Colon (tissue), 2 donors: Measurements from ENCODE around the gene NFIA.

Experiments
- FAIRE-seq: peaks from 2 replicates; lab custom pipeline; 2012; peaks lifted over from hg19 to GRCh38; lab: Jason Lieb, UNC
- donor health status: control.
- donor health status: control.

Gene NFIA

DNA sequence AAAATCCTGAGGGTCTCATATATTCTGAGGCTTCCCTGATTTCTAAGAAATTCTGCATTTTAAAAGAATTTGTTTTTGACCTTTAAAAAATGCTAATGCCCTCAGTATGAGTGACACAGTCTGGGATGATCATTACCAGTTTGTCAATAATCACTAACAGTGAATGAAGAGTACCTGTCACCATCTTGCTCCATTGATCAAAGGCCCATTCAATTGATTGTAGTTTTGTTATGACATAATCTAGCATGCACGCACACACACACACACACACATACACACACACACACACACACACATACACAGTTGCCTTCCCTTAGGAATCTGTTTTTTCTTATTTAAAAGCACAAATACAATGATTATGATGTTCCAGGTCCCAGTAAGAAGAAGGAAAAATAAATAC, 250.4 kb downstream of the NFIA start:
- FAIRE-seq, result no peak

DNA sequence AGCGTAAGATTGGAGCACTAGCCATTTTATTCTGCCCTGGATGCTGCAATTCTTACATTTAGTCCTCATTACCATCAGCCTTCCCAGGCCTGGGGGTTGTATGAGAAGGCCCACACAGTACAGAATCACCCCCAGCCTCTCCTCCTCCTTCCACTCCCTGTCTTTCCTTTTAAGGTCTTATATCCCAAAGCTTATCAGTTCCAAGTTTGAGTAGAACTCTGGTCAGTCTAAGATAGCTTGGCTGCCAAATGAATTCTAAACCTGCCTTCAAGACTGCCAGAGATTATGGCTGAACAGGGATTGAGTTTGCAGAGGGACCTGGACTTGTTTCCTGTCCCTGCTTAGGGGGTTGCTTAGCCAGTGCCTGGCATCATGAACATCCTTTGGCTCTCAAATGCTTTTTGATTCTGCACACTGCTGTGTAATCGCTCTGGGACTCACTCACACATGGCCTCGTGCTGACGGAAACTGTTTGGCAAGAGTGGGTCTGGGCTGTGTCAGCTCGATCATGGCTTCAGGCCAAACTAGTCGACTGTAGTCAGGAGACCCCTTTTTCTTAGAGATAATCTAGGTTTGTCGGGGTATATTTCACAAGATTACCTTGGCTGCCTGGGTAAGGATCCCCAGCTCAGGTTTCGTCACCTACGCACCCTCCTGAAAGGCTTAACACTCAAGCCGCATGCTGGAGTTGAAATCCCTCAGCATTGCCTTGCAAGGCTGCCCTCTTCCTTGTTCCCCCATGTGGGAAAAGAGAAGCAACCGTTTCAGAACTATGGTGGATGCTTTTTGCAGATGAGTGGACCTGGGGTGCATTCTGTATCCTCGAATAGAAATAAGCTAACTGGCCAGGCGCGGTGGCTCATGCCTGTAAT, 252.6 kb downstream of the NFIA start:
- no peak for FAIRE-seq

DNA sequence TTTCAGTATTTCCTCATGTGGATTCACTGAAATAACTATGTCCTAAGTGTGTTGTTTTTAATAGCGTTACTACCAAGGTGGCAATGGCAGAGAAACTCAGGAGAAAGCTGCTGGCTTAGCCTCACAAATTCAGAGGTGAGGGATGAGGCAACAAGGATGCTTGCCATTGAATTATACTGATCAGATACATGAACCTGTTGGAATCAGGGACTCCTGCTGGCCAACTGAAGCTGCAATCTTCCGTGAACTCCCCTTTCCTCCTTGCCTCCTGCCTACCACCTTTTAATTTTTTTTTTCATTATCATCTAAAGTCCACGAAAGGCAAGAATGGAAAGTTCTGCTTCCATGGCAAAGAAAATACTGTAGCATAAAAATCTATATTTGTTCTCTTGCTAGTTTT, 254.7 kb downstream of the NFIA start:
- FAIRE-seq, result no peak

DNA sequence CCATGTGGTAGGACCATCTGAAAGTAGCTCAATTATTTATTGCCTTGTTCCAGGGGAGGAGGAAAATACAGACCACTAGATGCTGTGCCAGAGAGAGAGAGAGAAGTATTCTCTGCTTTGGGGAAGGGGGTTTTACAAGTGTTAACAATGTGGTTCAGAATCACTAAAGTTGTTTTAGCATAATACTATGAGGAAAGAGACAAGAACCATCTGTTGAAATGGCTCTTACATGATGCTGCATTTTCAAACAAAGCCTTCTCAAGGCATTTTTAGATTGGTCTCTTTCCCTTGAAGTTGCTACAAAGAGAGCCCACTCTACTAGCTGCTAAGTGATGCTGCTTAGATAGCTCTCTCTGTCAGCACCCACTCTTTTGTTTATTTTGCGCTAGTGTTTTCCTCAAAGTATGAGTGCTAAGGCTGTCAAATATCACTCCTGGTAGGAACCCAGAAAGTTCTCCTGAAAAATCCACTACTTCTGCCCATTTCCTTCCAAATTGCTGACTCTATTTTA, 255.1 kb downstream of the NFIA start:
- FAIRE-seq, result no peak

DNA sequence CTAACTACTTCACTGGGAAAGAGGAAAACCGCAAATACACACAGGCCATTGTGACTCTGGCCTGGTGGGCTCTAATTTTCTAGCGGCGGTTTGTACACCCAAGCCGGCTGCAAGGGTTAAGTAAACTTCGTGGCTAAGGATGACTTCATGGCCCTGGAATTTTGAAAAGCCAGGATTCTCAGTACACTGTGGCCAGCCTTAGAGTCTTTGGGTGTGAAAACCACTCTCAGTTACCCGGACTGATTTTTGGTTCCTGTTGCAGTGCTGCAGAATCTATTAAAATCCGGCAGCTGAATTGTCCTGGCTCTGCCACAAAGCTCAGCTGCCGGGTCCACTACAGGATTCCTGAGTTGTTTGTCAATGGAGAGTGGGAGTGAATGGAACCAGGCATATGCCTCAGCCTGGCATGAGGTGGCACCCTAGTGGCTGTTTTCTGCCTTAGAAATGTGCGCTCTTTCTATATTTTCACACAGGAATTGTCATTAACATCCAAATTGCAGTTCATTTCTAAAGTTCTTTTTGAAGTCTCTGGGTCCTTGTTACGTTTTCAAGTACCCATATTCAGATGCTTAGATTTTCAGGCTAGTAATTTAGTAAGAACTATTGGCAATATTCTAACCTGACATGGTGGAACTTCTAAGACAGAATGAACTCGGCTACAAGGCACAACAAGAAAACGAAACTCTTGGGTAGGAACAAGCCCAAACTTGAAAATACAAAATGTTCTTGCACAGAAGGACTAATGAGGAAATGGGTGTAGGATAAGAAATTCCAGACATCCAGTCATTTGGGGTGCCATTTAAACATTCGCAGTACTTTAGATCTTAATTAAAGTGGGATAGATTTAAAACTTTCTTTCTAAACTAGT, 255.9 kb downstream of the NFIA start:
- FAIRE-seq, result no peak

DNA sequence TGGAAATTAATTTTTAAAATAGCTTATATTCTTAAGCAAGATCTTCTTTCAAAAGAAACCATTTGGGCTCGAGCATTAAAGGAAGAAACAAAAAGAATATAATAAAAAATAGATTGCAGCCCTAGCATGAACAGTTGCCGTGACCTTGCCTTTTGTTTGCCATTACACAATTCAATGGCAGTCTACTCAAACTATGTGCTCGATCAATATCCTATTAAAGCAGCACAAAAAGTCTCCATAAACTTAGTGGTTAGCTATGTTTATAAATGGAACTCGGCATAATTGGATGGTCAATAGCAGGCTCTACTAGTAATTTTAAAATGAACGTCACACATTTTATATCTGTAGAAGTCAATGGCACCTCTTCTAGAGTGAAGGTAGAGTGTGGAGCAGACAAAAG, 256.5 kb downstream of the NFIA start:
- FAIRE-seq, result no peak

DNA sequence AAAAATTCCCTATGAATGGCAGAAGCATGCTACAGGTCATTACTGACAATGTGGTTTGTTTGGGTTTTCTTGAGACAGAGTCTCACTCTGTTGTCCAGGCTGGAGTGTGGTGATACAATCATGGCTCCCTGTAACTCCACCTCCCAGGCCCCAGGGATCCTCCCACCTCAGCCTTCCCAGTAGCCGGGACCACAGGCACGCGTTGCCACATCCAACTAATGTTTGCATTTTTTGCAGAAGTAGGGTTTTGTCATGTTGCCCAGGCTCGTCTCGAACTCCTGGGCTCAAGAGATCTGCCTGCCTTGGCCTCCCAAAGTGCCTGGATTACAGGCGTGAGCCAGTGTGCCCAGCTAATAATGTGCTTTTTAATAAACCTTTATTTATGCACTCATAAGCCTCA, 259.1 kb downstream of the NFIA start:
- FAIRE-seq, result no peak

DNA sequence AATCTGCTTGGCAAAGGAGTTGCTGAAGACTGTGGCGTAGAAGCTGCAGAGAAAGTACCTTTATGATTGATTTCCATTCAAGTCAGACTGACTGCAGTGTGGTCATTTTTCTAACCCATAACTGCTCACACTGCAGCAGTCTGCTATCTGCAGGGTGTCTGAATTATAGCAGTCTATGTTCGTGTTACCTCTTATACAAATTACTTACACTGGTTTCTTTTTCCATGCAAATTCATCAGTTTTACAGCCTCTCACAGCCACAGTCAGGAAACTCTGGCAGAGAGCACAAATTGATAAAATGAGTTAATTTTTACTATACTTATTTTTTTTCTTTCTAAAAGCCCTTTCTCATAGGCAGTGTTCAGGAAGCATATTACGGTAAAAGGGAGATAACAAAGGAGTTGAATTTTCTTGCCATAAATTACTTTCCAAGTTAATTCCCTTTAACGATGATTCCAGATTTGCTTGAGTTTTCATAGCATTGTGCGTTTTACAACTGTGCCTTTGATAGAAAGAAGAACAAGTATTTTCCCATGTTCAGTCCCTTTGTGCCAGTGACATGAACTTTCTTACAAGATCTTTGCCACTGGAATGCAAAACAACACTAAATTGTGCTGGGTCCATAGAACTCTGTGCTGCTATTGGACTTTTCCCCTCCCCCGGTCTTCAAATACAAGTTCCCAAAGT, 261.5 kb downstream of the NFIA start:
- no peak for FAIRE-seq

DNA sequence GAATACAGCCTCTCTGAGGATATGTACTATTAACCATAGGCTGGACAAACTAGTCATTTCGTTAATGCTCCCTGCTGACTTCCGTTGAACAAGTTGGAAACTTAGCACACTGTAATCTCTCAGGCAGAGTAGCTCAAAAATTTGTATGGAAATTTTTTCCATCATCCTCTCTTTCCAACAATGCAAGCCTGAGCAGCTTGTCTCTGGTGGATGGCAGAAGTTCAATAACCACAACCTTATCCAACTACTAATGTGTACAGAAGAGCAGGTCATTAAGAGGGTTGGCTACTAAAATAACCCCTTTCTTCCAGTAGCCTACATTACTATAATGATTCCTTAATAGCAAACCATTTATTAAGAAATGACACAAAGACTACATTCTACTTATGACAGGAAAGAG, 262.3 kb downstream of the NFIA start:
- no peak for FAIRE-seq

DNA sequence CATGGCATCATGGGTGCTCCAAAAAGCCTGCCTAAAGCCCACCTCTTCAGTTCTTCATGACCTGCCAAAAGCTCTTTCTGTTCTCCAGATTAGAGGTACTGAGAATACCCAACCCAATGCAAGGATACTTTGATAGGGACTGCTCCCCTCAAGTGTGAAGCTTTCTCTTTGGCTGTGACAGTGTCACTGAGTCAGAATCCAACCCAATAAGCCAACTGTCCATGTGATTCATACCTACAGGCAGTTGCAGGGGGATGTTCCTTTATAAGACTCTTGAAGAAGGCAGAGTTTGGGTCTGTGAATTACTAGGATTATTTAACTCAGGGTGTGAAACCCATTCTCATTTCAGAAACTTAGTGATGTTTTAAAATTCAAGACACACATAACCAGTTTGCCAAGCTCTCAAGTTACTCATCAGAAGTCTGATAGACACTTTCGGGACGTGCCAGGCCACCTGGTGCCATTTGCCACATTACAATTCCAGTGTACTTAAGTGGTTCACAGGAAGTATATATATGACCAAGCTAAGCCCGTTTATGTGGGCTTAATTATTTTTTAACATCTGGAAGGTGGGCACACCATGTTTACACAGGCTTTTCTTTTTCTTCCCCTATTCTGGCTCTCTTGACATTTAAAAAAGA, 265.8 kb downstream of the NFIA start:
- FAIRE-seq, result no peak

DNA sequence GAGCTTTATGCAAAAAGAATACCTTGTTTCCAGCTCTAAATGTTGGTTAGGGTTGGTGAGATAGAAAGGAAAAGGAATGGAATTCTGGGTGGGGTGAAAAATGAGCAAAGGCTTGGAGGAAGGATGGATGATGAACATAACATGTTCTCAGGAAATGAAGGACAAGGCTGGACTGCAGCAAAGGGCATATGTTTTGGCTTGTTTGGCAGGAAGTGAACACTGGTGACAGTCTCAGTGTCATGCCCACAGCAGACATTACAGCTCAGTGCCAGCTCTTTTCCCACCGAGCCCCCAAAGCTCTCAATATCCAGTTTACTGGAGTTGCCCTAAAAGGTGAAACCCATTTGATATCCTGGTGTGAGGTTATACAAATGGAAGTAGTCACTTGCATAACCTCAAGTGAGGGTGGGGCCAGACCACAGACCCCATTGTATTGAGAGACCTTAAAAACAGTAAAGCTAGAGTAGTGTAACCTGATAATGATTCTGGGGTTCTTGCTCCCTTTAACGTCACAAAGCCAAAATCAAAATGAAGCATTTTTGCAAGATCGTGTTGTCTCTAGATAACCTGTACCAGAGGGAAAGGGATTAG, 270.6 kb downstream of the NFIA start:
- no peak for FAIRE-seq

DNA sequence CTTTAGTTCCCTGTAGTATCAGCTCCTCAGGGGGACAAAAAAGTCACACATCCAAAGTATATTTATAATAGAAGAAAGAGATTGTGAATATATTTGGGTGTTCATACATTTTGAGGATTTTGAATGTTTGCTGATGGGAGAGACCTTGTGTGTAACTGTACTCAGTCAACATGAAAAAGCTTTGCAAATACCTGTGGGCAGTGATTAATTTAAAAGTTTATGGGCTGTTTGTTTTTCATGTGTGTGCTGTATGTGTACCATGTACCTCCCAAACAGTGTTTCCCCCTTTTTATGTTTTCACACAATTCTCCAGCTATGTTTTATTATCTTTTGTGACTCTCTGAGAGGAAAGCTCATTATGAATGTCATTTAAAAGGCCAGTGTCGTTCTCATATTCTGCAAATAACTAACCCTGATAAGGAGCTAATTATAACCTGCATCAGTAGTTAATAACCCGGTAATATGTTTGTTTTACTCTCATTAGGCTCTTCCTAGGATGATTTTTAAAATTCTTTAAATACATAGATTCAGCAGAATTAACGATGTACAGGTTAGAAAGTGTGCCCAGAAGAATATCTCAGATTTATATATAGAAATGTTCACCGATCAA, 271.5 kb downstream of the NFIA start:
- FAIRE-seq, result no peak

DNA sequence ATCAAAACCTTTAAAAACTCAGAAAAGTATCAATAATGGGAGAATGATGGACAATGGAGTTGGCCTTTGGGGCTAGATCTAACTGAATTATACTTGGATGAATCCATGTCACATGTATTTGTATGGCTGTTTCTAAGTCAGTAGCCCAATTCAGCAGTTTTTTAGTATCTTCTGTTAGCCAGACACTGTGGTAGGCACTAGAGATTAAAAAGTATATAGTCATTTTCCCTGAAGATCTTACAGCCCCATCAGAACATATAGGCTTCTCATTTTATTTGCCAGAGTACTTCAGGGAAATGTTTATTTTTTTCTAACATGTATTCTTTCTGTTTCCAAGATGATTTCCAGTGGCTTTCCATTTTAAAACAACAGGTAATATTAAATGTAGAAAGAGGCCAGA, 273.7 kb downstream of the NFIA start:
- no peak for FAIRE-seq

DNA sequence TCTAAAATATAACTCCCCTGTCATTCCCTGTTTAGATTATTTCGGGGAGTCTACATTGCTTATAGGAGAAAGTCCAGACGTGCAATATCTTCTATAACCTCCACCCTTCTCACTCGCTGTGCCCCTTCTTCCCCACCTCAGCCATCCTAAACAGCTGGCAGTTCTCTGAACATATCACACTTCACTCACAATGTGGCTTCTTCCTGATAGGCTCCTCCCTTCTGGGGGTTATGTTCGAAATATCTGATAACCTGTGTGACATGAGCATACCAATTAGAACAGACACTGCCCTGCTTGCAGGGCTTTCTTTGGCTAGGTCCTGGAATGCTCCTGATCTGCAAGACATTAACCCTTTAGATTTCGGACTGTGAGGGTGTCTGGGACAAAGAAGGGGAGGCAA, 274.6 kb downstream of the NFIA start:
- no peak for FAIRE-seq

DNA sequence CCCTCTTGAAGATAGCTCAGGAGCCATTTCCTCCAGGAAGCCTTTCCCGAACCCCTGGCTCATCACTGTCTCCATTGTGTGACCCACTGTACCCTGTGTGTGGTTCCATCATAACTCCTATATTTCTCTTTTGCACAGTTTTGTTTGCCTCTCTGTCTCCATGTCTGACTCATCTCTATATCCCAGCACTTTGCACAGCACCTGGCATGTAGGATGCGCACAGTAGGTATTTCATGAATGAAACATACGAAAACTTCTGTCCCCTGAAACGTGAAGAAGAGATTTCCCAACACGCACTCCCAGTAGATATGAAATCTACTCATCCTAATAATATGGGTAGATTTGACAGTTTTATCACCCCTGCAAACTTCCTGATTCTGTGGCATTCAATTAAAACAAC, 275.2 kb downstream of the NFIA start:
- FAIRE-seq, result no peak

DNA sequence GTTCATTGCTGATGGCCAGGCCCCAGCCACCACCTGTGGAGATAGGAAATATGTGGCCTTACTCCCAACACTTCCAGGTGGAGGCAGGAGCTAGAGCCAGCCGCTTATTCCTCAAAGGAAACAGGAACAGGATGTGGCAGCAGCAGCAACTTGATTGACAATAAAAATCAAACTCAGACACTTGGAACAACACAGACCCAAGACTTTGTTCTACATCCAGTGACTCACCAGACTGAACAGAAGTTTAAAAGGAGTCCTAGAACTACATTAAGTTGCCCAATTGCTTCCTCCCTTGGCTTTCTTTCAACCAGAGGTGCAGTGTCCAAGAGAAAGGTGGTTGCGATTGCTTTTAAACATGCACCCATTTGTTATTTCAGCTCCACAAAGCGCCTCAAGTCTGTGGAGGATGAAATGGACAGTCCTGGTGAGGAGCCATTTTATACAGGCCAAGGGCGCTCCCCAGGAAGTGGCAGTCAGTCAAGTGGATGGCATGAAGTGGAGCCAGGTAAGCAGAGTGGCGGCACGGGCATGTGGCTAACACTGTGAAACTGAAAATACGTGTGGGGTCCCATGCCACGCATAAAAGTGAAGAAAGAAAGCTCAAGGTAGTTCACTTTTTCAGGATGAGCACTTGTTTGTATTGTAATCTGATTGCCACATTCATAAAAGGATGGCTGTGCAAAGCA, 276.6 kb downstream of the NFIA start:
- FAIRE-seq, result no peak

DNA sequence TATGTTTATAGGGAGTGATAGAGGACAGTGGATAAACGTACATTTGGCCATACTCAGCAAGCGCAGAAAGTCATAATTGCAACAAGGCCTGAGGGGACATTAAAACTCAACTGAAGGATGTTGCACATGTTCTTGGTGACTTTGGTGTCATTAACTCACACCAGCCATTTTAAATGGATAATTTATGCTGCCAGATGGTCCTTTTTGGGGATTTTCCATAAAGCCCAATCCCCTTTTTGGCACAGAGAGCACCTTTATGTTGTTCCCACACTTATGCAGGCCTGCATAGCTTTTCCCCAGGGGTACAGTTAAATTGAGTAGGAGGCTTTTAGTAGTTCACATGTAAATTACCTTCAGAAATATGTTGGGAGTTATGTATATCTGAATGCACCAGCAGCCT, 279.6 kb downstream of the NFIA start:
- no peak for FAIRE-seq

DNA sequence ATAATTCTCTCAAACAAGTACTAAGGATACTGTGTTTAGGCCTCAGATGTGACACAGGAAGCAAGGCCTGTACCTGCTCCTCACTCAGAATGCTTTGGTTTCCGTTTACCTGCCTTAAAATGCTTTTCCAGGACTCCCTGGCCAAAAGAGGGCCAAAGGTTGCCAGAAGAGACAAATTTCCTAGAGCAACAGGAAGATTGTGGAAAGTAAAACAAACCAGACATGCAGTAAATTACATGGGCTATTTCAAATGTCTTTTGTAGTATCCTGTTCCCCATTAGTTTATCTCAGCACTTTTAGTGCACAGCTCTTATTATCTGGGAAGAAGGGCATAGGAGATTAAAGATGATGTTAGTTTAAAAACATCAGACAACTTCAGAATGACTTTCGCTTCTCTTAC, 280.0 kb downstream of the NFIA start:
- no peak for FAIRE-seq

DNA sequence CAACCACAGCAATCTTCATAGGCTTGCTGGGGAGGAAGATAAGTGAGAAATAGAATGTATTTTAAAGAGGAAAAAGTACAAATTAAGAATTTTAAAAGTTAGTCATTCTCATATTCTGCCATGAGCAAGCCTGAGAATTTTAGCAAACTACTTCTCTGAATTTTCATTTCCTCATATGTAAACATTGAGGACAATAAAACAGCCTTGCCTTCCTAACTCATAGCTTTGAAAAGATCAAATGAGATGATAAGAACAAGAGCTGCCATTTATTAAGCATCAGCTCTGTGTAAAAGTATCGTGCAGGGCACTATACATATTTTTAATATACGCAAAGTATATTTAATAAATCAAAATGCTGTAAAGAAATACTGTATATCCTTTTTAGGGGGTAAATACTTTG, 286.0 kb downstream of the NFIA start:
- no peak for FAIRE-seq

DNA sequence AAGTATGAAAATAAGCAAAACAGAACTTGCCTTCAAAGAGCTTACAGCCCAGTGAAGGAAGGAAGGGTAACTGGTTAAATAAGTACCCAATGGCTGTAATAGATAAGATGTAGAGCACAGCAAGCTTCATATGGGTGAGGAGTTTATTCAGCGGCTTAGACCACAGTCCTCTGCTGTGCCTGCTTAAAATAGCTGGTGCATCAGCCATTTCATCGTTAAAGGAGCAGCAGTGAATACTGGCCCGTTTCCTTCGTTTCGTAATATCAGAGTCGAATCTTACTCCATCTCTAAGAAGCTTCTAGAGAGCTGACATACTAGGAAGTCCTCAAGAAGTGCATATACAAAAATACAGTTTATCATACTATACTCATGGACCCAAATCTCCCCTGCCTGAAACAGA, 286.5 kb downstream of the NFIA start:
- no peak for FAIRE-seq
